HepG2 (cell line): ENCODE data around the gene PSMB11. TPM values are rescaled to one million over a fixed set of nuclear protein-coding genes. Genes with fewer than 3 reads are reported as not detected.

Experiments used
- ARID5B ChIP-seq: IDR thresholded peaks from 2 replicates; pipeline ENCODE4 v1.4.0; 2020; ENCODE audit warnings: mild to moderate bottlenecking, missing genetic modification reagents
- CBX5 ChIP-seq: sonication (generic); formaldehyde crosslinking; IDR thresholded peaks from 2 replicates; pipeline ENCODE4 v1.4.0; 2020; ENCODE audit warnings: missing genetic modification reagents, borderline replicate concordance
- DR1 ChIP-seq: sonication (generic); formaldehyde crosslinking; IDR thresholded peaks from 2 replicates; pipeline ENCODE4 v1.8.0; 2021; ENCODE audit warnings: mild to moderate bottlenecking, missing genetic modification reagents, inconsistent platforms
- FOXM1 ChIP-seq: sonication (generic); formaldehyde crosslinking; IDR thresholded peaks from 2 replicates; pipeline ENCODE4 v1.5.0; 2020; ENCODE audit warnings: missing genetic modification reagents
- GPBP1L1 ChIP-seq: sonication (generic); formaldehyde crosslinking; IDR thresholded peaks from 2 replicates; pipeline ENCODE4 v1.5.0; 2020; ENCODE audit warnings: mild to moderate bottlenecking, missing genetic modification reagents
- PITX1 ChIP-seq: sonication (generic); formaldehyde crosslinking; IDR thresholded peaks from 2 replicates; pipeline ENCODE4 v1.5.1; 2020; ENCODE audit warnings: mild to moderate bottlenecking, missing genetic modification reagents
- SAP130 ChIP-seq: IDR thresholded peaks from 2 replicates; pipeline ENCODE4 v1.6.1; 2016; ENCODE audit warnings: low read depth
- SIN3A ChIP-seq: IDR thresholded peaks from 2 replicates; pipeline ENCODE4 v1.6.1; 2011; ENCODE audit warnings: low read depth, mild to moderate bottlenecking, control low read depth, low read length, borderline replicate concordance
- SMAD3 ChIP-seq: sonication (generic); formaldehyde crosslinking; IDR thresholded peaks from 2 replicates; pipeline ENCODE4 v1.4.0; 2020; ENCODE audit warnings: missing genetic modification reagents
- ZBTB37 ChIP-seq: sonication (generic); formaldehyde crosslinking; IDR thresholded peaks from 2 replicates; pipeline ENCODE4 v1.4.0; 2020; ENCODE audit warnings: mild to moderate bottlenecking, missing genetic modification reagents
- ZBTB39 ChIP-seq: sonication (generic); formaldehyde crosslinking; IDR thresholded peaks from 2 replicates; pipeline ENCODE4 v1.5.0; 2020; ENCODE audit warnings: missing genetic modification reagents
- ZFP90 ChIP-seq: sonication (generic); formaldehyde crosslinking; IDR thresholded peaks from 2 replicates; pipeline ENCODE4 v1.8.0; 2022; ENCODE audit warnings: missing genetic modification reagents, mild to moderate bottlenecking, inconsistent platforms, borderline replicate concordance
- ZNF256 ChIP-seq: sonication (generic); formaldehyde crosslinking; conservative IDR thresholded peaks from 2 replicates; pipeline ENCODE4 v1.4.0; 2020; ENCODE audit warnings: missing genetic modification reagents
- ZNF335 ChIP-seq: sonication (generic); formaldehyde crosslinking; IDR thresholded peaks from 2 replicates; pipeline ENCODE4 v1.4.0; 2020; ENCODE audit warnings: missing genetic modification reagents
- ZNF546 ChIP-seq: sonication (generic); formaldehyde crosslinking; conservative IDR thresholded peaks from 2 replicates; pipeline ENCODE4 v1.8.1; 2023; ENCODE audit warnings: mild to moderate bottlenecking, missing genetic modification reagents
- ZNF589 ChIP-seq: sonication (generic); formaldehyde crosslinking; conservative IDR thresholded peaks from 2 replicates; pipeline ENCODE4 v1.8.0; 2022; ENCODE audit warnings: mild to moderate bottlenecking, moderate library complexity, missing genetic modification reagents
- ZNF772 ChIP-seq: sonication (generic); formaldehyde crosslinking; IDR thresholded peaks from 2 replicates; pipeline ENCODE4 v1.5.0; 2020; ENCODE audit warnings: mild to moderate bottlenecking, missing genetic modification reagents
- ZNF891 ChIP-seq: sonication (generic); formaldehyde crosslinking; IDR thresholded peaks from 2 replicates; pipeline ENCODE4 v1.5.0; 2020; ENCODE audit warnings: mild to moderate bottlenecking, missing genetic modification reagents
- ZSCAN5A ChIP-seq: sonication (generic); formaldehyde crosslinking; IDR thresholded peaks from 2 replicates; pipeline ENCODE4 v1.8.0; 2022; ENCODE audit warnings: mild to moderate bottlenecking, missing genetic modification reagents, borderline replicate concordance
- ZSCAN9 ChIP-seq: IDR thresholded peaks from 2 replicates; pipeline ENCODE4 v1.6.1; 2016; ENCODE audit warnings: borderline replicate concordance
- polyA plus RNA-seq, 8 experiments: library from polyadenylated mRNA; depleted of rRNA in 3 of 8; stranded (reverse) in 7 of 8; unstranded in 1 of 8; fragments of >200 nt; fragmentation: Illumina TruSeq in 4 of 8; extraction: Trizol in 4 of 8; gene quantifications; 2 replicates each; pipeline versions ENCODE4 v1.2.1 to v1.2.3, GENCODE V29; 2011 to 2016; ENCODE audit warnings: low read depth in 4 of 8, missing spikeins in 1 of 8, mixed read lengths in 1 of 8; ENCODE audit not compliant: insufficient read depth in 1 of 8
- total RNA-seq, 5 experiments: library from RNA; depleted of rRNA; stranded (reverse); fragments of >200 nt; fragmentation: Illumina TruSeq; extraction: Trizol; gene quantifications; 2 replicates each; pipeline ENCODE4 v1.2.3, GENCODE V29; 2016; ENCODE audit warnings: low read depth in 1 of 5

Gene PSMB11
- total and polyA plus RNA-seq, 2 of the 13 experiments (the other 11 are each of a cell fraction or from before 2014, with no cell fraction given): not detected

GRCh38 chr14:23068789-23069412 lies 26.9 kb downstream of the PSMB11 start (continued):
- no peak for TF ChIP-seq ZBTB39 (CRISPR knock-in tag)
- no peak for TF ChIP-seq FOXM1
- TF ChIP-seq SAP130 (CRISPR knock-in tag): peak; percentile 73
- no peak for TF ChIP-seq DR1 (CRISPR knock-in tag)
- peak; percentile 96 for TF ChIP-seq SMAD3
- peak; percentile 91; the same call in 1 of the 2 replicates for TF ChIP-seq ZFP90 (CRISPR knock-in tag)
- peak; percentile 91; the same call in 1 of the 2 replicates for TF ChIP-seq CBX5 (CRISPR knock-in tag)
- TF ChIP-seq ZNF546 (CRISPR knock-in tag): no peak
- TF ChIP-seq ZNF589: 0 out of 2 replicates have a peak, but pooled peaks have one; percentile 37
- TF ChIP-seq ZSCAN9 (CRISPR knock-in tag): peak; percentile 67; the same call in 1 of the 2 replicates
- TF ChIP-seq ZNF256 (CRISPR knock-in tag): no peak
- peak; percentile 60 for TF ChIP-seq ARID5B (CRISPR knock-in tag)
- peak; percentile 48; the same call in 1 of the 2 replicates for TF ChIP-seq ZNF335 (CRISPR knock-in tag)
- TF ChIP-seq GPBP1L1: no peak
- no peak for TF ChIP-seq ZNF891
- TF ChIP-seq ZSCAN5A (CRISPR knock-in tag): 0 out of 2 replicates have a peak, but pooled peaks have one; percentile 84
- no peak; the same call in 1 of the 2 replicates for TF ChIP-seq PITX1 (CRISPR knock-in tag)
- TF ChIP-seq SIN3A: peak; percentile 16; the same call in 1 of the 2 replicates
- TF ChIP-seq ZNF772 (CRISPR knock-in tag): peak; percentile 91; the same call in 1 of the 2 replicates
- TF ChIP-seq ZBTB37 (CRISPR knock-in tag): no peak
